HG02973 (cell line): ENCODE results near the gene FOXD4L3.
"Not testable (repeated sequence)": the region's sequence is repeated elsewhere in the genome, so short reads cannot be mapped to it uniquely, and the experiment has no call there.

ENCODE experiments used
- ATAC-seq: cut with Tn5 transposase; IDR thresholded peaks from one replicate; pipeline ENCODE4 v1.9.1; 2021; ENCODE audit warnings: moderate library complexity; ENCODE audit not compliant: unreplicated experiment

The FOXD4L3 gene

GRCh38 chr9:68302567-68302966, at the start of gene FOXD4L3:
Gene FOXD4L3, plus strand, starts transcription at chr9:68302867. Its CDS starts 85 bp downstream, at chr9:68302952.
- ATAC-seq, result not testable (repeated sequence)

- ATAC-seq, result not testable (repeated sequence)
Measured at GRCh38 chr9:68281041-68281440, 21.6 kb upstream of the FOXD4L3 start.

GRCh38 chr9:68303771-68304170, 1.1 kb downstream of the FOXD4L3 start:
- not testable (repeated sequence) for ATAC-seq

GRCh38 chr9:68304212-68304611, 1.5 kb downstream of the FOXD4L3 start:
- not testable (repeated sequence) for ATAC-seq

GRCh38 chr9:68304777-68305176, 2.1 kb downstream of the FOXD4L3 start:
- not testable (repeated sequence) for ATAC-seq

- not testable (repeated sequence) for ATAC-seq
Measured at GRCh38 chr9:68305680-68306285, 3.1 kb downstream of the FOXD4L3 start.

GRCh38 chr9:68306391-68306964, 3.8 kb downstream of the FOXD4L3 start:
- not testable (repeated sequence) for ATAC-seq

GRCh38 chr9:68307127-68307526, 4.5 kb downstream of the FOXD4L3 start:
- not testable (repeated sequence) for ATAC-seq

- ATAC-seq, result not testable (repeated sequence)
Measured at GRCh38 chr9:68307654-68308053, 5.0 kb downstream of the FOXD4L3 start.

- not testable (repeated sequence) for ATAC-seq
Measured at GRCh38 chr9:68311208-68311607, 8.5 kb downstream of the FOXD4L3 start.

GRCh38 chr9:68318209-68318608, 15.5 kb downstream of the FOXD4L3 start:
- not testable (repeated sequence) for ATAC-seq

- not testable (repeated sequence) for ATAC-seq
Measured at GRCh38 chr9:68323749-68324148, 21.1 kb downstream of the FOXD4L3 start.

- ATAC-seq, result not testable (repeated sequence)
Measured at GRCh38 chr9:68324518-68324917, 21.9 kb downstream of the FOXD4L3 start.

GRCh38 chr9:68329106-68329505, 26.4 kb downstream of the FOXD4L3 start:
- ATAC-seq, result not testable (repeated sequence)

GRCh38 chr9:68330531-68331173, 28.0 kb downstream of the FOXD4L3 start:
- not testable (repeated sequence) for ATAC-seq

- not testable (repeated sequence) for ATAC-seq
Measured at GRCh38 chr9:68332122-68332521, 29.5 kb downstream of the FOXD4L3 start.

- not testable (repeated sequence) for ATAC-seq
Measured at GRCh38 chr9:68335935-68336334, 33.3 kb downstream of the FOXD4L3 start.

- ATAC-seq, result not testable (repeated sequence)
Measured at GRCh38 chr9:68336639-68337339, 34.1 kb downstream of the FOXD4L3 start.

- ATAC-seq, result not testable (repeated sequence)
Measured at GRCh38 chr9:68338000-68338399, 35.3 kb downstream of the FOXD4L3 start.

- ATAC-seq, result peak; percentile 76
Measured at GRCh38 chr9:68342265-68343025, 39.8 kb downstream of the FOXD4L3 start.

GRCh38 chr9:68343242-68343641, 40.6 kb downstream of the FOXD4L3 start:
- ATAC-seq, result not testable (repeated sequence)
